Stimulated activated CD4-positive, alpha-beta T cell treated with anti-CD3 and anti-CD28 coated beads, Interleukin-15, amount 100 ng/mL, for 24 hours (primary cell): Measurements from ENCODE around the gene DKK2.
"Not testable (repeated sequence)": the region's sequence is repeated elsewhere in the genome, so short reads cannot be mapped to it uniquely, and the experiment has no call there.

Experiments used
- DNase-seq: peaks from one replicate; pipeline ENCODE4 v3.0.0-alpha.2; 2020

Gene DKK2

GRCh38 chr4:106909486-106910188, 126.5 kb downstream of the DKK2 start:
- DNase-seq: no peak

- not testable (repeated sequence) for DNase-seq
These were observed 128.1 kb downstream of the DKK2 start for GRCh38 chr4:106908049-106908448.

- DNase-seq: no peak
These were observed 128.9 kb downstream of the DKK2 start for GRCh38 chr4:106907216-106907615.

- DNase-seq: no peak
These were observed 129.4 kb downstream of the DKK2 start for GRCh38 chr4:106906728-106907127.

- peak; percentile 33 for DNase-seq
These were observed 137.4 kb downstream of the DKK2 start for GRCh38 chr4:106898621-106899230.

GRCh38 chr4:106893903-106894302, 142.2 kb downstream of the DKK2 start:
- DNase-seq: no peak

GRCh38 chr4:106893395-106893881, 142.7 kb downstream of the DKK2 start:
- no peak for DNase-seq

GRCh38 chr4:106892786-106893185, 143.3 kb downstream of the DKK2 start:
- DNase-seq: no peak

- DNase-seq: no peak
These were observed 160.8 kb downstream of the DKK2 start for GRCh38 chr4:106875340-106875739.
